ENCODE data around the gene DST.

DNA sequence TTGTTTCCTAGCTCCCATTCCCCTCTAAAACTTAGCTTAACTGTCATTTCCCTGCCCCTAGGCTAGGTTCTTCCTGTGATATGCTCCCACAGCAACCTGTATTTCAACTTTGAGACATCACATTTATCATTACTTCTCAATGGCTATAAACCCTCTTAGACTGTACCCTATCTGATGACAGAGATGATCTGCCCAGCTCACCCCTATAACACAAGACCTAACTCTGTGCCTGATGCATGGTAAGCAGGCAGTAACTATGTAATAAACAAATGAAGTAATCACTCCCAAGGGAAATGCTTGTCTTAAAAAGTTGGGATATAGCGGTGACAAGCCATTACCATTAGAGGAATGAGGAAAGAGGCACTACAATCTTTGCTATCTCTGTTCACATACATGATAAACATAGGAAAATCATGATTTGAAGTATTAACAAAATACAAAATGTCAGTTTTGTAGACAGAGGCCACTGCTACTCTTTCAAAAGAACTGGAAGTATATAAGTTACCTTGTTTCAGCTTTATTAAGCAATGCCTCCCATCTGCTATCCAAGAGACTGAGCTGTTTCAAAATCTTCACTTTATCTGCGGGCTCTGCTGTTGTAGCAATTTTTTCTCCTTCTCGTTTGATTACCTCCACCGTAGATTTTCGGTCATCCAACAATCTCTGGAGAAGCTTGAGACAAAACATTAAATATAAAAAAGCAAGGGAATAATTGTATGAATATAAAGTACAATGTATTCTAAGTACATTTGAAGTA lies 110.7 kb downstream of the DST start:
- TF ChIP-seq, protein P1, sequence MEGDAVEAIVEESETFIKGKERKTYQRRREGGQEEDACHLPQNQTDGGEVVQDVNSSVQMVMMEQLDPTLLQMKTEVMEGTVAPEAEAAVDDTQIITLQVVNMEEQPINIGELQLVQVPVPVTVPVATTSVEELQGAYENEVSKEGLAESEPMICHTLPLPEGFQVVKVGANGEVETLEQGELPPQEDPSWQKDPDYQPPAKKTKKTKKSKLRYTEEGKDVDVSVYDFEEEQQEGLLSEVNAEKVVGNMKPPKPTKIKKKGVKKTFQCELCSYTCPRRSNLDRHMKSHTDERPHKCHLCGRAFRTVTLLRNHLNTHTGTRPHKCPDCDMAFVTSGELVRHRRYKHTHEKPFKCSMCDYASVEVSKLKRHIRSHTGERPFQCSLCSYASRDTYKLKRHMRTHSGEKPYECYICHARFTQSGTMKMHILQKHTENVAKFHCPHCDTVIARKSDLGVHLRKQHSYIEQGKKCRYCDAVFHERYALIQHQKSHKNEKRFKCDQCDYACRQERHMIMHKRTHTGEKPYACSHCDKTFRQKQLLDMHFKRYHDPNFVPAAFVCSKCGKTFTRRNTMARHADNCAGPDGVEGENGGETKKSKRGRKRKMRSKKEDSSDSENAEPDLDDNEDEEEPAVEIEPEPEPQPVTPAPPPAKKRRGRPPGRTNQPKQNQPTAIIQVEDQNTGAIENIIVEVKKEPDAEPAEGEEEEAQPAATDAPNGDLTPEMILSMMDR (IDR thresholded peaks at IDR 0.05) = no peak
- TF ChIP-seq POLR2A (IDR thresholded peaks at IDR 0.05) (no peak), POLR2AphosphoS5 (IDR thresholded peaks at IDR 0.05) (no peak), EP300 (IDR thresholded peaks at IDR 0.05) (no peak)
